Brain microvascular endothelial cell (primary cell): ENCODE data around the gene HYDIN.

Experiments used
- DNase-seq: peaks from one replicate; pipeline ENCODE4 v3.0.0-alpha.2; 2020
- H3K27ac ChIP-seq: fragments of 250-450 bp; sonication (Bioruptor Pico); 2 replicates; pipeline ENCODE4 v1.5.1; 2020; ENCODE audit warnings: mild to moderate bottlenecking, moderate library complexity
- H3K27me3 ChIP-seq: fragments of 250-450 bp; sonication (Bioruptor Pico); replicated peaks from 2 replicates; pipeline ENCODE4 v1.5.1; 2020; ENCODE audit warnings: mild to moderate bottlenecking
- H3K36me3 ChIP-seq: fragments of 250-450 bp; sonication (Bioruptor Pico); replicated peaks from 2 replicates; pipeline ENCODE4 v1.5.1; 2020; ENCODE audit warnings: mild to moderate bottlenecking
- H3K4me3 ChIP-seq: 2 replicates; pipeline ENCODE4 v1.5.1; 2011; ENCODE audit warnings: low read depth, mild to moderate bottlenecking, control low read depth, low read length, moderate library complexity
- CTCF ChIP-seq: IDR thresholded peaks from 2 replicates; pipeline ENCODE4 v1.5.1; 2011; ENCODE audit warnings: low read depth, mild to moderate bottlenecking, moderate library complexity, low read length, control low read depth, inconsistent platforms; ENCODE audit errors: missing control alignments
- in situ Hi-C: cut with HindIII; loops from 2 replicates; pipeline ENCODE4 v1.10.0; 2017; ENCODE audit warnings: low sequenced_read_pairs, low pct_ligation_motif_present

Gene HYDIN

GRCh38 chr16:70795296-70795912 is 435.1 kb downstream of the HYDIN start:
- Histone ChIP-seq H3K27me3 (no peaks in the 10 kb centered on the region), H3K4me3 (no peak overlapping the region), H3K36me3 (peaks cover 2% of the 10 kb centered on the region), H3K27ac (no peak overlapping the region)
- no peak for TF ChIP-seq CTCF
- in situ Hi-C loops: no loop called here
- DNase-seq: no peak

DNA sequence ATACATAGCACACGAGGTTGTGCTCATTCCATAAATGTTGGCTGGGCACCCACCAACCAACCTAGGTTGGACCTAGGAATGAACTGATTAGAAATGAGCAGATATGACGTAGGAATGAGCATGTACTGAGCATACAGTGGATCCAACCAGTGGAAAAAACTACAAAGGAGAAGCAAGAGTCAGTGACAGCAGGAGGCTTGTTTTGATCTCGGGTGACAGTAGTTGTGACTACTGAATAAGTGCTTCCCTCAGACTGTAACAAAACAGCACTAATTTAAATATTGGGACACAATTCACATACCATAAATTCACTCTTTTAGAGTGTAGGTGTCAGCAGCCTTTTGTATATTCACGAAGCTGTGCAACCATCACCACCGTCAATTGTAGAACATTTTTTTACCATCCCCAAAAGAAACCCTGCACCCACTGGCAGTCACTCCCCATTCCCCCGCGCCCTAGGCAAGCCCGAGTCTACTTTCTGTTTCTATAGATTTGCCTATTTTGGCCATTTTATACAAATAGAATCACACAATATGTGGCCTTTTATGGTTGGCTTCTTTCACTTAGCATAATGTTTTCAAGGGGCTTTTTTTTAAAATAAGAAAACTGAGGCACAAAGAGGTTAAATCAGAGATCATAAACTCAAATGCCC is 436.5 kb downstream of the HYDIN start:
- H3K36me3 ChIP-seq: peaks cover 2% of the 10 kb centered on the region
- no peak overlapping the region for H3K27ac ChIP-seq
- H3K27me3 ChIP-seq: no peaks in the 10 kb centered on the region
- DNase-seq: no peak
- H3K4me3 ChIP-seq: no peak overlapping the region
- no peak for TF ChIP-seq CTCF
- in situ Hi-C loops: no loop called here

GRCh38 chr16:70790815-70791214 is 439.7 kb downstream of the HYDIN start:
- no peak for DNase-seq
- Histone ChIP-seq H3K27me3 (no peaks in the 10 kb centered on the region), H3K27ac (no peak overlapping the region), H3K4me3 (no peak overlapping the region), H3K36me3 (peaks cover 2% of the 10 kb centered on the region)
- no peak for TF ChIP-seq CTCF
- in situ Hi-C loops: no loop called here

- Histone ChIP-seq H3K27ac (no peak overlapping the region), H3K27me3 (no peaks in the 10 kb centered on the region), H3K36me3 (peaks cover 9% of the 10 kb centered on the region), H3K4me3 (no peak overlapping the region)
- in situ Hi-C loops: no loop called here
- DNase-seq: no peak
- TF ChIP-seq CTCF: no peak
Measured at GRCh38 chr16:70789595-70790447, 440.7 kb downstream of the HYDIN start.

GRCh38 chr16:70788668-70789594 is 441.6 kb downstream of the HYDIN start:
- no peak for DNase-seq
- Histone ChIP-seq H3K27ac (no peak overlapping the region), H3K27me3 (no peaks in the 10 kb centered on the region), H3K36me3 (peaks cover 9% of the 10 kb centered on the region), H3K4me3 (no peak overlapping the region)
- in situ Hi-C loops: no loop called here
- no peak for TF ChIP-seq CTCF
